HG03378 (cell line): Measurements from ENCODE around the gene GNB1.

ENCODE experiments used
- ATAC-seq: cut with Tn5 transposase; IDR thresholded peaks from one replicate; pipeline ENCODE4 v1.9.1; 2021; ENCODE audit warnings: mild to moderate bottlenecking, moderate library complexity; ENCODE audit not compliant: unreplicated experiment

GNB1 gene

DNA sequence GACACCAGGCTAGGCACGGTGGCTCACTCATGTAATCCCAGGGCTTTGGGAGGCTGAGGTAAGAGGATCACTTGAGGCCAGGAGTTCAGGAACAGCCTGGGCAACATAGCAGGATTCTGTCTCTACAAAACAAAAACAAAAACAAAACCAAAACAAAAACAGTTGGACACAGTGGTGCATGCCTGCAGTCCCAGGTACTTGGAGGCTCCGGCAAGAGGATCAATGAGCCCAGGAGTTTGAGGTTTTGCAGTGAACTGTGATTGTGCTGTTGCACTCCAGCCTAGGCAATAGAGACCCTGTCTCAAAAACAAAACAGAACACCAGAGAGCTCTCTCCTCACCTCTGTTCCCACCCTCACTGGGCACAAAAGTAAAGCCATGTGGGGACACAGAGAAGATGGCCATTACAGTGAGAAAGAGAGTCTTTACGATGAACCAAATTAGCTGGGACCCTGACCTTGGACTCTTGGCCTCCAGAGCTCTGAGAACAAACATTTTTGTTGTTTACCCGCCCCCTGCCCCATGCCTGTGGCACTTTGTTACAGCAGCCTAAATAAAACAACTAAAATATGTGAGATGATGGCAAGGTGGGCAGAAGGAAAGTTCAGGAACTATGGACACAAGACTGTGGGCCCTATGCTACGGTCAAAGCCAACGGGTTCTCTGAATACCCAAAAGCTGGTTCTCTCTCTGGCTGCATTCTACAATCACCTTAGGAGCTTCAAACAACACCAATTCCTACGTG is 122.5 kb downstream of the GNB1 start:
- ATAC-seq, result no peak

DNA sequence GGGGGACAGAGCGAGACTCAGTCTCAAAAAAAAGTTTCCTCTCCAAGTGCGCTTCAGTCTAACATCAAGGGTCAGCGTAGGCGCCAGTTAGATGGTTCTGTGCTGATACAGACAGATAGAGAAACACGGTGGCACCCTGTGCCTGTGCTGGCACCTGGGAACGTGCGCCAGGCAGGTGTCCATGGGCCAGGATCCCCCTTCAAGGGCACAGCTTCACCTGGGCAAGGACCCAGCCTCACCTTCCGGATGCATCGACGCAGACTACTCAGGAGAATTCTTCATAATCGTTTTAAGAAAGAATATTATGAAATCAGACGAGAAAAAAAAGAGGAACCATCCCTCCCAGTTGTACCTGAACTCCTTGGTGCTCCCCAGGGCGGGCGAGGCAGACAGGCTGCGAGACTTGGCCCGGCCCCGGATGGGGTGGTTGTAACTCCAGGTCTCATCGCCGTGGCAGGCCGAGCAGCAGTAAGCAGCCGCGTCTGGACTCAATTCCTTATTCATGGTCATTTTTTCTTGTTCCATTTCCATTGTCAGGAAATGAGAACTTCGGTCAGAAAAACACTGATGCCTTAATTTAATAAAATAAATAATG is 125.9 kb downstream of the GNB1 start:
- ATAC-seq, result no peak

DNA sequence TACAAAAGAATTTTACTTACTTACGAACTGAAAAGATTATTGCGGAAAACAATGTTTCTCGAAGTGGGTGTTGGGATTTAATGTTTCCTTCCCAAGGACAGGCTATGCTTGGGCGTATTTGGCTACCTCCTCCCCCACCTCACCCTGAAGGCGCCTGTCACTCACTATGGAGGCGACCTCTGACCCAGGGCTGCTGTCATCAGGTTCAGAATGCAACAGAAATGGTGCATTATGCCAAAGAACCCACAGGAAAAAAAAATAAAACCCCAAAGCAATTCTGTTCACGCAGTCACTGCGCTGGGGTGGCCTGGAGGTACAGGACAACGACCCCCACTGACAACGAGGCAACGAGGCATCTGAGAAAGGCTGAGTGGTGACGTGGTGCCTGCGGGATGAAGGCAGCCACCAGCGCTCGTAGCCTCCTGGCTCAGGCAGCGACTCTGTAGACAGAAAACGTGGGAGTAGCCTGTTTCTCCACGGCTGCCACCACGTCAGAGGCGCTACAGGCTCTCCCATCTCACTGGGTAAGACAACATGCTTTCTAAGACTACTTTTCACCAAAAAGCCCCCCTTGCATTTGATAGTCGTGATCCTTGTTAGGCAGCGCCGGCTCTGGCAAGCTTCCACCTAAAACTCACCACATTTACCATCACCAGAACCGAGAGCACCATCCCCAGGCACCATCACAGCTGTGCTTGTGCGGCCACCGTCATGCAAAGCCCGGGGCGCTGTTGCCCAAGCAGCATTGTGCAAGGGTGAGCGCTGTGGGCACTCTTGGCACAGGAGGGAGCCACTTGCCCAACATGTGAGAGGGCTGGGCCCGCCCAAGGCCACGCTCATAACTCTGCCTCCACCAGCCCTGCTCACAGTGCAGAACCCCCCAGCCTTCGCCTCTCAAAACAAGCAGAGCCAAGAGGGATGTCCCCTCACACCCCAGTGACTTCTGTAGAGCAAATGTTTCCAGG is 126.9 kb downstream of the GNB1 start:
- ATAC-seq, result no peak

DNA sequence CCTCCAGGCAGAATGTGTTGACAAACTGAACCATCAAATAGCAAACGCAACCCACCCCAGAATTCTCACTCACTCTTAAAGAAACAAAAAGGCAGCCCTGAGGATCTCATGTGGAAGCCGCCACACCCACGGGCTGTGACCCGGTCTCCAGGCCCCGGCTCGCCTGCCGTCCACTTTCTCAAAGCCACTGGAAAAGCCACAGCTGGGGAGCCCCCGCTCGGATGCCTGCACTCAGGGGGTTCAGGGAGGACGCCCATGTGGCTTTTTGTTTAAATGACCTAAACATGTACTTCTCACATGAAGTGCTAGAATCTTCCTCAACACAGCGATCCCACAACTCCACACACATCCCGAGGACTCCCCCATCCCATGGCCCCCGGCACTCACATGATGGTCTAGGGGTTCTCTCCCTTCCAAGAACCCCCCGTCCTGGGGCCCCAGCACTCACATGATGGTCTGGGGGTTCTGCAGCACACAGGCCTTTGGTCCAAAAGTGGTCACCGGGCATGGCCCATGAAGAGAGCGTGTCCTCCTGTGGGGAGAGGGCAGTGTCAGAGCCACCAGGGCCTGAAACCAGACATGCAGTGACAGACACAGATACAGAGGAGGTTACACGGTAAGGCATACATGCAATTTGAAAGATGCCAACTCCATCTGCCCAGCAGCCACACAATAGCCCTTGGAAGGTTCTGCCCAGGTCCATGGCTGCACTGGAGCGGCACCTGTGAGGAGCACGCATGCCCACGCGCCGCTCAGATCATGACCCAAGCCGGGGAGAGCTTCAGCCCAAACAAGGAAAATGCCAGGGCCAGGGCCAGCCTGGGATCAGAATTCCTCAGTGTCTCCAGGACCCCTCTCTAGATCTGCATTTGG is 129.1 kb downstream of the GNB1 start:
- no peak for ATAC-seq

DNA sequence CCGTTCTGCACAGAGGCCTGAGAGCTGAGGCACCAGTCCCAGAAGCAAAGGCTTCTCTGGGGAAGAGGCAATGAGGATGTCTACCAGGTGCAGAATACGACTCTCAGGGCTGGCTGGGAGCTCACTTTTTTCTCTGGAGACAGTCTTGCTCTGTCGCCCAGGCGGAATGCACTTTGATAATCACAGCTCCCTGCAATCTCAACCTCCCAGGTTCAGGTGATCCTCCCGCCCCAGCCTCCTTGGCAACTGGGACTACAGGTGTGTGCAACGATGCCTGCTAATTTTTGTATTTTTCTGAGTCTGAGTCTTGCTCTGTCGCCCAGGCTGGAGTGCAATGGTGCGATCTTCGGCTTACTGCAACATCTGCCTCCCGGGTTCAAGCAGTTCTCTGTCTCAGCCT is 130.2 kb downstream of the GNB1 start:
- ATAC-seq, result no peak

DNA sequence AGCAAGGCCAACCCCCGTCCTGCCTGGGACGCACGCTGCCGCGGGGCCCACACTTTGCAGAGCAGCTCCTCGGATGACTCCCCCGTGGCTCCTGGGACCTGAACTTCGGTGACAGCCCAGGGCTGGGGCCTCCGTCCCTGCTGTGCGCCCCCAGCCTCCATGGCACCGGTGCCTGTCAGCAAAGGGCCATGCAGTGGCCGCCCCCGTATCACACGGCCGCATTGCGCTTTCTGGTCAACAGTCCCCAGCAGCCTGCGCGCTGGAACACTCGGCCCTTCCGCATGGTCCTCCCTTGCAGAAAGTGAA is 130.6 kb downstream of the GNB1 start:
- ATAC-seq, result no peak

DNA sequence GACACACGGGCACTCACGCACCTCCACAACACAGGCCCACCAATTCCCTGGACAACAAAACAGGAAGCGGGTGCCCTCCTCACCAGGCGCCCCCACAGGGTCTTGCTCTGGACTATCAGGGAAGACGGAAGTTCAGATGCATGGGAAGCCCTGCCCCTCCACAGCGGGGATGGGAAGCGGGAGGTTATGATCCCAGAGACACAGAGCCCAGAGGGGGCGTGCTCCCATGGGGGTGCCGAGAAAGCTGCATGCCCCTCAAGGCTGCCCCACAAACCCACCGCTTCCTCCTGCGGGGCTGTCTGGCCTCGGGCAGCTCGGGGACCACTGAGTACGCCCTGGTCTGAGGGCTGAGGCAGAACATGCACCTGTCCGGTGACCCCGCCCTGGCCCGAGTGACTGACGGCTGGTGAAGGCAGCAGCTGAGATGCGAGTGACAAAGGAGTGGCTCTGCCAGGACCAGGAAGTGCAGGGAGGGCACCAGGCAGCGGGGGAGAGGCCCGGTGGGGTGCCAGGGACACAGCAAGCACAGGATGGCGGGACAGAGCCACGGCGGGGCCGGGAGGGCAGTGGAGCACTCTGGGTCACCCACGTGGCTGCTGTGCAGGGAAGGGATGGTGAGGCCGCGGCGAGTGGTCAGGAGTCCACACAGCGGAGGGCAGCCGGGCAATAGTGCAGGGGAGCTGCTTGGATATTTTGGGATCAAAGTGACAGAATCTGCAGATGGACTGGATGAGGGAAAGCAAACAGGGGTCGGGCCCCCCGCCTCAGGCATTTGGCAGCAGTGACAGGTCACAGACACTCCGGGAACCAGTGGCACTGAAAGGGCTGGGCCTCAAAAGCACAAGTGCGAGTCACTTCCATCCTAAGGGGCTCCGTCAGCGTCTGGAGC is 131.2 kb downstream of the GNB1 start:
- ATAC-seq, result no peak

DNA sequence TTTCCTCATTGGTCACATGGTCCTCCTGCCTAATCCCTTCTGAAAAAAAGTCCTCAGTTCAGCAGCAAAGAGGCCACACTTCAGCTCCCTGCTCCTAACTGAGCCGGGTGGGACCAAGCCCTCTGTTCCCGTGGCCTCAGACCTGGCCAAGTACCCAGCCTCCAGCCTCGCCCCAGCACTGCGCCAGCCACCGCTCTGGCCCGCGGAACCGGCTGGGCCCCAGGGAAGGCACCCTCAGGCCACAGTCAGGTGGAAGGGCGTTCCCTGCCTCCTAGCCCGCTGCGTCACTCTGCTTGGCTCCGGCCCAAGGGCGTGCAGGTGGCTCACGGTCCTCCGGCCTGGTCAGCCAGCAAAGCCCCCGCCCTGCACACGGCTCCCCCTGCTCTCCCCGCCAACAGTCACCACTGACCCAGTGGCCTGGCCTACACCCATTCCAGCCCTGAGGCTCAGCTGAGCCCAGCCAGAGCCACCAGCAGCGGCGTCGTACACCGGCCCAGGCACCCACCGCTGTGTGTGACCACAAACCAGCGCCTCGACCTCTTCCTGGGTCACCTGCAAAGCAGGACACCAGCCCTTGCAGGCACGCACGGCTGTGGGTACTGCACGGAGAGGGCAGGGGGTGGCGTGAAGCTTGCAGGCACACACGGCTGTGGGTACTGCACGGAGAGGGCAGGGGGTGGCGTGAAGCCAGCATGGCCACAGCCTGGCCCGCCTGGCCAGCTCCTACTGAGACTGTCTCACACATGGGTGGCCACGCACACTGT is 132.0 kb downstream of the GNB1 start:
- no peak for ATAC-seq

DNA sequence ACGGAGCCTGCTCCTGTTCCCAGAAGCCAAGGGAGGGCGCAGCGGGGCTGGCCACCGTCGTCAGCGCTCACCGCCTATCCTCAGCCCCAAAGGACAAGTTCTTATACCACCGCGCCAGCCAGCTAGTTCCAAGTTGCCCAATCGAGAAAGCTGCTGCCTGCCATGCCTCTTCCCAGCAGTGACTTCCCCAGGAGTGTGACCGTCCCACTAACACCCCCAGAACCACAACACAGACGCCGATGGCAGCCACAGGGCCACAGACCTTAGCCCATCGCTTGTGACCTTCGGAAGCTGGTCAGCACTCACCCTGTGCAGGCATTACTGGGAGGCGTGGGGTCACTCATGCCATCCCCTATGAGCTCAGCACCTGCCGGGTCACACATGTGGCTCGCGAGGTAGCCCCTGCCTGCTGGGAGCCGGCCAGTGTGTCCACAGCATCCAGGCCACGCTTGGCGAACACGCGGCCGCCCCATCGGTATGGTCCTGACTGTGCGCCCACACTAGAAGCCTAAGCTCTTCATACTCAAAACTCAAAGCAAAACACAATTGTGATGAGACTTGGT is 132.7 kb downstream of the GNB1 start:
- no peak for ATAC-seq

DNA sequence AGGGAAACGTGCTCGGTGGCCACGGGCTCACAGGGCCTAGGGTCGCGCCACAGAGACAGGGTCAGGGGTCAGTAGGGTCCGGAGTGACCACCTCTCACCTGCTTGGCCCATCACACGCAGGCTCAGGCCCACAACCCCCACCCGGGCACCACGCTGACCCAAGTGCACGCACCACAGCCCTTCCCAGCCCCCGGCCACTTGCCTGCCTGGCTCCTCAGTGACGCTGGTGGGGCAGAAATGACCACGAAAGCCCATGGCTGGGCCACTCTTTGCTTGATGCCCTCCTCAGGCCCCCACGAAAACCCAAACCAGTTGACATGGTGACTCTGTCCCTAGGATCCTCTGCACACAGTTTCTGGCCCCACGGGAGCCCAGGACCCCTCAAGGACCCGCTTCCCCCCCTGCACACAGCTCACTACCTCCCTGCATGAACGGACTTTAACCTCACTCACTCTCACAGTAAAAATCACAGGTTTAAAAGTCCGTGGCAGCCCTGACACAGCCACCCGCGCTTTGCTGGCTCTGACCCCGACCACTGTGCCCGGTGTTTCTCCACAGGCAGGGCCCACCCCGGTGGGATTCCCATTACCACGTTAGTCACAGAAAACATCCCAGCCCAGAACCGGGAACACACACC is 133.3 kb downstream of the GNB1 start:
- ATAC-seq, result no peak

DNA sequence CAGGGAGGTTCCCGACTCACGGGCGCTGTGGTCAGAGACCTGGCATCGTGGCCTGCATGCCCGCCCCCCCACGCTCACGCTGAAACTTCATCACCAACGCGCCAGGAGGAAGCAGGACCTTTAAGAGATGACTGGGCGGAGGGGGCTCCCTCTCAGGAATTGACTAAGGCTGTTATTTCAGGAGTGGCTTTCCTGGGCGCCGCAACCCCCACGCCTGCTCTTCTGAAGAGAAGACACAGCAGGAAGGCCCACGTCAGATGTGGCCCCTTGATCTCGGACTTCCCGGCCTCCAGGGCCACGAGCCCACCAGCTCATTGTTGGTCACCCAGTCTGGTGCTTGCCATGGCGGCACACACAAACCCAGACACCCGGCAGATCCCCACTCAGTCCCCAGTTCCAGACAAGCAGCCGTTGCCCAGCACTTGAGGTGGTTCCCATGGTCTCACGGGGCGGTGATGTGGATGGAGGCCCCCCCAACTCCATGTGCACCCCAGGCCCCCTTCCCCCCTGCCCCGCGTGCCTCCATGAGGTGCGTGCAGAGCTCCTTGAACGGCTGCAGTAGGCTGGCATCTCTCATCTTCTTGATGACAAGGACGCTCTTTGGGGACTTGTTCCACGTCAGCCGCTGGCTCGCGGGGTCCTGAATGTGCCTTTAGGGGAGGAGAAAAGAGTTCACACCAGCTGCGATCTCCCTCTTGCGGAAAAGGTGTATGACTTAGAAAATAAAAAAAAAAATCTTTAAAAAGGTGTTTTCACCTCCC is 134.0 kb downstream of the GNB1 start:
- no peak for ATAC-seq

DNA sequence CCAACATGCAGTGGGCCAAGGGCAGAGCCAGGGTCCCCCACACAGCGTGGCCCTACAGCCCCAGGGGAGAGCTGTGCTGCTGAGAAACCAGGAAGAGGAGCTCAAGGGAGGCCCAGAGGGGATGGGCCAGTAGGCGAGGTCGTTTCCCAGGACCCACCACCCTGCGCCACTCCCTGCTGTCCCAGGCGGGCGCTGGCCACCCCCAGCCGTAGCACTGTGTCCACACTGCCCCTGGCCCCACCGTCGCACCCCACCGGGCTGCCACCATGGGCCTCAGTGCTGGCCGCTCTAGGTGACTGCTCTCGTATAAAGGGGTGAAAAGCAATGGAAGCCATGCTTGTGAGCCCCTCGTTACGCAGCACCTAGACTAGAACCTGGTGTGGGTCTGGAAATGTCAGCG is 135.0 kb downstream of the GNB1 start:
- no peak for ATAC-seq

DNA sequence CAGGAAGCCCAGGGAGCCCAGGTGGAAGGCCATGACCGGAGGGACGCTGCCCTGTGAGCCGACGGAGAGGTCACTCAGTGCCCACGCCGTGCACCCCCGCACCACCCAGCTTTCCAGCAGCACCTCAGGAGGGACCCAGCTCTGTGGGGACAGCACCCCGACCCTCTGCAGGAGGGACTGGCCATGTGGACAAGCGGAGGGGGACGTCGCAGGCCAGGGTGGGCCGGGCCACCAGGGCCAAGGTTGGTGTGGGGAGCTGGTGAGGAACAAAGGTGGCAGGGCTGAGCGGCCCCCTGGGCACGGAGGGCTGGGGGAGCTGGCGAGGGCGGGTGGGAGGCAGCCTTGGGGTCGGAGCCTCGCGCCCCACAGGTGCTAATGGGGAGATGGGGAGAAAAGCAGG is 135.5 kb downstream of the GNB1 start:
- no peak for ATAC-seq

DNA sequence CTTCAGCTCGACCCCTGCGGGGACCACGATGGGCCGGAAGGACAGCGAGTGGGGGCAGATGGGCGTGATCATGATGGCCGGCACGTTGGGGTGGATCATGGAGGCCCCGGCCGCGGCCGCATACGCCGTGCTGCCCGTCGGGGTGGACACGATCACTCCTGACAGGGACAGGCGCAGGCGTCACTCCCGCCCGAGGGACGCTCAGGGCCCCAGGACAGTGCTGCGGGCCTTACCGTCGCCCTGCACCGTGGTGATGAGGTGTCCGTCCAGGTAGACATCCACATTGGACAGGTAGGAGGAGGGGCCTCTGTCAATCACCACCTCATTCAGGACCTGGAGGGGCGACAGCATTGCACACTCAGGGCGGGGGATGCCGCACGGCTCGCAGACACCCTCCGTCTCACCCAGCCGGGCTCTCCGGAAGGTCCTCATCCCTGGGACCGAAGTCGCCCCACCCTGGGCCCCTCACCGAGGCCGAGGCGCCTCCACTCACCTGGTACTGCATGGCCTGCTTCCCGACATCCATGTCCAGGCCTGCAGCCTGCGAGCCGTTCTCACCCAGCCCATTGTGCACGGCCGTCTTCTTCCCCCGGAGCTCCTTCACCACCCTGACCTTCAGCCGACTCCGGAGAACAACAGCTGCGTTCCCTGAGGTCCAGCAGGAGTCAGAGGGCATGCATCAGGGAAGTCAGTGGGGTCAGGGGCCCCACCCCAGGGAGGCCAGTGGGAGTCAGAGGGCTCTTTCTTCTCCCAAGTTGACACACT is 136.7 kb downstream of the GNB1 start:
- no peak for ATAC-seq

DNA sequence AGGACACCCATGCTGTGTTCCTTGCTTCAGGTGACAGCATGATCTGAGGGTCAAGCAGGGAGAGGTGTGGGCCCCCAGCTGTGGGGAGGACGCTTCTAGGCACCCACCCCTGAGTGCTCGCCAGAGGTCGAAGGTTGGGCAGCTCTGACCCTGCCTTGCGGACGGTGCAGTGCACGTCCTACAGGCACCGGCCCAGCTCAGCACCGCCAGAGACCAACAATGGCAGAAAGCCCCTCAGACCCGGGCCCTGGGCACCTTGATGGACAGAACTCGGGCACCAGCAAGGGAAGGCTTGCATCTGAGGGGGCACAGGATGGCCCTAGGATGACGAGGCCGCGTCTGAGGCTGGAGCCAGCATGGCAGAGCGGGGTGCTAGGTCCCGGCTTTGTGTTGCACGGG is 137.3 kb downstream of the GNB1 start:
- ATAC-seq, result no peak

DNA sequence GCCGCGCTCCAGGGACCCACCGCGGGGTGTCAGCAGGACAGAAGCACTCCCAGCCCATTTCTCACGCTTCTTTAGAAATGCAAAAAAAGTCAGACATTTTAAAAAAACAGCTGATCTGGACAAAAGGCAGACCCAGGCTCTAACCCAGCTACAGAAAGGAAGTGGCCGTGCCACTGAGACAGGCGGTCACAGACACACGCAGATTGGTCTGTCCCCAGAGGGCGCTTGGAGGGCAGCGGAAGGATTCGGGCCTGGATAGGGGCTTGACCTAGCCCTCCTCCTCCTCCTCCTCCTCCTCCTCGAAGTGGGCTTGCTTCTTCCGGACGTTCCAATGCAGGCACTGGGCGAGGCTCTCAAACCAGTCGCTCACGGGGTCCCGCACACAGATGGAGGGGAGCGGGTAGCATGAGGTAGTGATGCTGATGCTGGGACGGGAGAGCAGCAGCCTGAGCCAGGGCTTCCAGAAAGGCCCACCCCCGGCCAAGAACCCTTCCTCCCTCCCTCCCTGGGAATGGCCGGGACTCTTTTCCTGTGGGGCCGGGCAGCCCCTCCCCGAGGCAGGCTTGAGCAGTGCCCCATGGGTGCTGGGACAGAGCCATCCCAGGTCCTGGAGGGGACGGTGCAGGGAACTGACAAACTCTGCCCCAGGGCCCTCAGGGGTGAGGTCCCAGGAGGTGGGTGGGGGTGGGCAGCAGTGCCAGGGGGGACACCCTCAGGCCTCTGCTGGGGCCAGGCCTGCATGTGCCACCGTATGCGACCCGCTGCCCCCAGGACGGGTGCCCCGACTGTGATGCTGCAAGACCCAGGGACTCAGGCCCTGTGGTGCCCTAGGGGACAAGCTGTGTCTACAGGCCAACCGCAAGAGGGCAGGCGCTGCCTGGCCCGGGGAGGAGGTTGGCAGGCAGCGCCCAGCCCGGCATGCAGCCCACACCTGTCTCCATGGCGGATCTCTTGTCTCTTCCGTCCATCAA is 138.0 kb downstream of the GNB1 start:
- ATAC-seq, result no peak
